Cardiac muscle cell (in vitro differentiated cells and primary cell): ENCODE results near the gene LIPE. TPM values are rescaled to one million over a fixed set of nuclear protein-coding genes. Genes with fewer than 3 reads are reported as not detected.
"Not testable (repeated sequence)": the region's sequence is repeated elsewhere in the genome, so short reads cannot be mapped to it uniquely, and the experiment has no call there.

Source experiments
- DNase-seq, 2 donors: peaks; one replicate each; pipeline versions ENCODE4 v3.0.0 to v3.0.0-alpha.2; 2010 to 2017; ENCODE audit warnings: low read depth in 1 of 2, low spot score in 1 of 2
- H3K27ac ChIP-seq: fragments of 200-600 bp; sonication (generic); 2 replicates; pipeline ENCODE4 v1.5.1; 2016
- H3K27me3 ChIP-seq: fragments of 200-600 bp; sonication (generic); 2 replicates; pipeline ENCODE4 v1.6.0; 2016; ENCODE audit warnings: control low read depth
- H3K36me3 ChIP-seq: fragments of 200-600 bp; sonication (generic); 2 replicates; pipeline ENCODE4 v1.5.1; 2016; ENCODE audit warnings: control low read depth
- H3K4me1 ChIP-seq: fragments of 200-600 bp; sonication (generic); 2 replicates; pipeline ENCODE4 v1.8.1; 2017; ENCODE audit warnings: low read depth, mild to moderate bottlenecking, mixed run types
- H3K4me3 ChIP-seq: fragments of 200-600 bp; sonication (generic); 2 replicates; pipeline ENCODE4 v1.5.1; 2016; ENCODE audit warnings: mild to moderate bottlenecking
- H3K9me3 ChIP-seq: fragments of 200-600 bp; sonication (generic); 2 replicates; pipeline ENCODE4 v1.5.1; 2017; ENCODE audit warnings: low read depth, mild to moderate bottlenecking, control low read depth
- CTCF ChIP-seq: IDR thresholded peaks from 2 replicates; pipeline ENCODE4 v1.5.1; 2012; ENCODE audit warnings: low read depth, mild to moderate bottlenecking, low read length
- polyA plus RNA-seq: library from polyadenylated mRNA; unstranded; fragments of >200 nt; fragmentation: Nextera tagmentation; extraction: Ambion mirVana; gene quantifications from 2 replicates; pipeline ENCODE4 v1.2.1, GENCODE V29; 2016
- total RNA-seq: library from RNA; depleted of rRNA; stranded (reverse); fragments of >200 nt; gene quantifications from 2 replicates; pipeline ENCODE4 v1.2.3, GENCODE V29; 2016

Gene LIPE
- total and polyA plus RNA-seq, 2 experiments from 2014 or later, result 20.2 to 24.4 TPM

DNA sequence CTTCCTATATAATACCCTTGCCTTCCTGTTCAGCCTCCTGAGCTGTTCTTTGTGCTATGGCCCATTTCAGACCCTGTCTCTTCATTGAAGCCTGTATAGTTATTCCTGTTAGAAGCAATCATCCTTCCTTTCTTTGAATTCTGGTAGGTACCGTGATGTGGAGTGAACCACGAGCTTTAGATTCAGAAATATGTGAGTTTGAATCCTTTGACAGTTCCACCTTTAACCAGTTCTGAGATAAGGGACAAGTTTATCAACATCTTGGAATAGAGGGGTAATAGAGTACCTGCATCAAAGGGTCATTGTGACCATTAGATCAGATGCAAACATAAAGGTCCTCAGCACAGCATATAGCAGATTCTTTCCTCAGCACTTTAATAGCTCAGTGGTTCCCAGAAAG is 27.9 kb upstream of the LIPE start:
- no peak overlapping the region for H3K4me3 ChIP-seq
- TF ChIP-seq CTCF, result no peak
- peaks cover 3% of the 10 kb centered on the region for H3K4me1 ChIP-seq
- H3K9me3 ChIP-seq, result no peaks in the 10 kb centered on the region
- H3K27me3 ChIP-seq, result no peaks in the 10 kb centered on the region
- no peaks in the 10 kb centered on the region for H3K36me3 ChIP-seq
- H3K27ac ChIP-seq, result no peak overlapping the region
- DNase-seq, result no peak

DNA sequence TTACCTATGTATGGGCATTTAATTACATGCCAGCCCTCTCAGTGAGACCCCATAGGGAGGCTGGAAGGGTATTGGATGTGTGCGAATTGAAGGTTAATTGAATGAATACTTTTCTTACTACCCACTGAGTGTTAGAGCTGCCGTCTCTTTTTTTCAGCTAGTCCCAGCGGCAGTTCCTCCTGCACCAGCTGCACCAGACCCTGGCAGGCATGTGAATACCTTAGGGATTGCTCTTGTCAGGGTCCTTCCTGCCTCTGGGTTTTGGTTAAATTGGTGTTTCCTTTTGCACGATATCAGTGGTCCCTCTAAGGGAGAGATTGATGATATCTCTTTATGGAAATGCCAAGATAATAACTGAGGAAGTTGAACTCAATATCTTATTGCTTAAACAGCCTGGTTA is 25.4 kb upstream of the LIPE start:
- H3K9me3 ChIP-seq, result no peaks in the 10 kb centered on the region
- DNase-seq, result no peak
- no peaks in the 10 kb centered on the region for H3K36me3 ChIP-seq
- no peaks in the 10 kb centered on the region for H3K27me3 ChIP-seq
- no peak overlapping the region for H3K27ac ChIP-seq
- TF ChIP-seq CTCF, result no peak
- peaks cover 6% of the 10 kb centered on the region for H3K4me1 ChIP-seq
- H3K4me3 ChIP-seq, result no peak overlapping the region

- Histone ChIP-seq H3K4me1 (peaks cover 6% of the 10 kb centered on the region), H3K27me3 (no peaks in the 10 kb centered on the region), H3K9me3 (no peaks in the 10 kb centered on the region), H3K4me3 (no peak overlapping the region), H3K27ac (no peak overlapping the region), H3K36me3 (no peaks in the 10 kb centered on the region)
- peak; percentile 88 to 92 for DNase-seq
- peak; percentile 79 for TF ChIP-seq CTCF
Observed at GRCh38 chr19:42450314-42450934, 23.2 kb upstream of the LIPE start.

DNA sequence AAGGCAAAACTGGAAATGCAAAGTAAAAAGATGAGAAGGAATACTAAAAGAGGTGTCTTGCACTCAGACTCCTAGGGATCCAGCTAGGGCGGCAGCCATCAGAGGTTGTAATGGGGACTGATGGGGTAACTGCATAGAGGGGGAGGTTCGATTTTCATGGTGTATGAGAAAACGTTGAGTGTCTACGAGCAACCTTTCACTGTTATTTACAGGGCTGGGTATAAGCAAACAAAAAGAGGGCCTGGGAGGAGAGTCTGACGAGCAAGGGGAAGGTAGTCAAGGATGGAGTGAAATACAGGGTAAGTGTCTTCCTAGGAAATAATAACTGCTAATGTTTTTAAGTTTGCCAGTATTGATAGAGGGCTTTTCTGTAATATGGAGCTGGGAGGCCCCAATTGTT is 21.1 kb upstream of the LIPE start:
- not testable (repeated sequence) for H3K9me3 ChIP-seq, H3K27ac ChIP-seq, H3K4me3 ChIP-seq, H3K27me3 ChIP-seq, H3K4me1 ChIP-seq, DNase-seq, H3K36me3 ChIP-seq

- H3K4me3 ChIP-seq, result no peak overlapping the region
- no peaks in the 10 kb centered on the region for H3K36me3 ChIP-seq
- no peaks in the 10 kb centered on the region for H3K9me3 ChIP-seq
- DNase-seq, result no peak
- no peak for TF ChIP-seq CTCF
- H3K27me3 ChIP-seq, result no peaks in the 10 kb centered on the region
- H3K27ac ChIP-seq, result no peak overlapping the region
- H3K4me1 ChIP-seq, result peaks cover 7% of the 10 kb centered on the region
Observed at GRCh38 chr19:42445948-42446347, 18.8 kb upstream of the LIPE start.

- Histone ChIP-seq H3K9me3 (no peaks in the 10 kb centered on the region), H3K4me3 (no peak overlapping the region), H3K4me1 (peaks cover 2% of the 10 kb centered on the region), H3K27me3 (no peaks in the 10 kb centered on the region), H3K27ac (no peak overlapping the region), H3K36me3 (no peaks in the 10 kb centered on the region)
- DNase-seq, result no peak
- TF ChIP-seq CTCF, result no peak
Observed at GRCh38 chr19:42443944-42444398, 16.8 kb upstream of the LIPE start.
